Embryonic facial prominence (tissue), 1 donor: ENCODE results near the gene ARGFX.
A peak's percentile ranks its signal among the peaks of the same experiment; 100 is the strongest.
"Not testable (repeated sequence)": the region's sequence is repeated elsewhere in the genome, so short reads cannot be mapped to it uniquely, and the experiment has no call there.

Experiments used
- DNase-seq: peaks from one replicate; pipeline ENCODE4 v3.0.0-alpha.2; 2016; ENCODE audit errors: extremely low spot score

Gene ARGFX

DNA sequence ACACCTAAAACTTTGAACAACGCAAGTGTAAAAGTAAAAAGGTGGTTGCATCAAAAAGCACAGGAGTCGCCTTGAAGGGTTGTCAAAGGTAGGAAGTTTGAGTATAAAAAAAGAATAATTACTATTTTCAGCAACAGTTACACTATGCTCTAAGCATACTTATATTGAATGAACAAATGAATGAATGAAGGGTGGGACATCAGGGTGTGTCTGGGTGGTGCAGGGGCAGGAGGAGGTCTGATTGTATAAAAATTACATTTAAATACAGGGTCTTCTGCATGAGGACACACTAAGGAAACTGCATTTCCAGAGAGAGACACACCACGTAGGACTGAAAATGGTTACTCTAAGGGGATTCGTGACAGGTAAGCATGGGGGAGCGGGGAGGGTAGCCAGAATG is at the start of gene ARGFX:
Gene ARGFX, plus strand, starts transcription at position 301 of the 400 bp plus-strand sequence. CDS start 2,765 bp downstream, outside the sequence.
- DNase-seq, result no peak

DNA sequence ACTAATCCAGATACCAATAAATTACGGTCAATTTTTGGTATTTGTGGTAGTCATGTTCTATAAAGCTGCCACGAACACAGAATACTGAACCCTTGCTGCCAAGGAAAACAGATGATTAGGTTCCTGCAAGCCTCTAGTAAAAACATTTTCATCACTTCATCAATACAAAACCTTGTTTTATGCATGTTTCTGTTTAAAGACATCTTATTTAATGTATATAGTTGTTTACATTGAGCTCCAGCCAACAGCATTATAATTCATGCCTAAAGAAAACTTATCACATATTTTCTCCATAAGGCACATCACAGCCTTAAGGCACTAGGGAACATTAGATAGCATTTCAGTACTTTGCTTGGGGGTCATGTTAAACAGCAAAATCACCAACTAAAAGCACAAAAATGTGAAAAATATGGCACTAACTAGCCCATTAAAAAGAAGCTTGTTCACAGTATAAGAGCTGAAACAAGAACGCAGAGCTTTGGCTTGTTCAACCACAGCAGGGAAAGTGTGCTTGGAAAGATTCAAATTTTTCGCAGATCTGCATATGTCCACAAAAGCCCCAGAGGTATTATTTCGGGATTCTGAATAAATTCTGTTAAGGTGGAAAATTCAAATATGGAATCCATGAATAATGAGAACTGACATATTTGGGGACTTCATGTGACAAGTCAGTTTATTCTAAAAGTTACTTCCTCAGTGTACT is 49.6 kb upstream of the ARGFX start:
- DNase-seq, result no peak

DNA sequence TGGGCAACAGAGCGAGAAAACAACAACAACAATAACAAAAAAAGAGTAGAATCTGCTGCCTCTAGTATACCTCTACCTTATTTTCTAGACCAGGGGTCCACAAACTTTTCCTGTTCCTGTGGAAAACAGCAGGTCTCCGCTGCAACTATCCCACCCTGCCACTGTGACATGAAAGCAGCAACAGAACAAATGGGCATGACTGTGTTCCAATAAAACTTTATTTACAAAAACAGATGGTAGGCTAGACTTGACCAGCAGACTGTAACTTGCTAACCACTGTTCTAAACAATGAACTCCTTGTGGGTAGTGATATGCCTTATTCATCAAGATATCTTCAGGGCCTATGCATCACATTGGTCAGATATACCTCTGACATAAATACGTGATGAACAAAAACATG is 47.2 kb upstream of the ARGFX start:
- no peak for DNase-seq

DNA sequence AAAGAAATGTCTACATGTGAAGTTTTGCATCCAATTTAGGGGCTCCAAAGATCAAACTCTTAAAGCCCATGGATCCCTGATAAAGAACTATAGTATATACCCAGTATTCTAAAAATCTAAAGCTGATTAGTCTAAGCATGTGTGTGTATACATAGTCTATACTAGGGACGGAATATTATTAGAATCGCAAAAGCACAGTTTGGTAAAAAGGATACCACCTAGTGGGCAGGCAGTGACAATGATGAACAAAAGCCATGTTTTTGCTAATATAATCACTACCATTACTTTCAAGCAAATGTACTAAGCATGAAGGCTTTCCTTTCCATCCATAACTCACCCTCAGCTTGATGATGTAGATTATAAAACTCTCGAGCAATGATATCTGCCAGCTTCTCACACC is 38.4 kb upstream of the ARGFX start:
- DNase-seq, result no peak

DNA sequence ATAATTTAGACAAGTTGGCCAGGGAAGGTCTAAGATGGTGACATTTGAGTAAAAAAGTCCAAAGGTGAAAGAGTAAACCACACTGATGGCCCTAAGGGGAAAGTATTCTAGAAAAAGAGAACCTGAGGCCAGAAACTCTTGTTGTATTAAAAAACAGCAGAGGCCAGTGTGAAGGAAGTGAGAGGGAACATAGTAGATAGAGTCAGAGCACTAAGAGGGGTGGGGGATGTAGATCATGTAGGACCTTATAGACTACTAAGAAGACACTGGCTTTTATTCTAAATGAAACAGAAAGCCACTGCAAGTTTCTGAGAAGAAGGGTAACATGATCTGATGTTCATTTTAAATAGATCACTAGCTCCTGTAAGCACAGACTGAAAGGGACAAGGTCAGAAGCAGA is 36.5 kb upstream of the ARGFX start:
- DNase-seq, result no peak

DNA sequence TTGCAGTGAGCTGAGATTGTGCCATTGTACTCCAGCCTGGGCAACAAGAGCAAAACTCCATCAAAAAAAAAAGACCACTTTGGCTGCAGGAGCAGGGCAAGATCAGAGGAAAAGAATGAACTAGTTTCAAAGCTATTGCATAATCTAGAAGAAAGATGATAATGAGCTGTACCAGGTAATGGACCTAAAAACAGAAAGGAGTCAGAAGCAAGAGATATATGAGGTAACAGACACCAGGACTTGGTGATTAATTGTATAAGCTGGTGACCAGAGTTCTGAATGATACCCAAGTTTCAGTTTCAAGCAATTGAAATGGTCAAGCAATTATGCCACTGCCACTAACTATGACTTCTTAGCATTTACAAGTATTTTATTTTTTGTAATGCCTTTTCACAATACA is 24.8 kb upstream of the ARGFX start:
- no peak for DNase-seq

DNA sequence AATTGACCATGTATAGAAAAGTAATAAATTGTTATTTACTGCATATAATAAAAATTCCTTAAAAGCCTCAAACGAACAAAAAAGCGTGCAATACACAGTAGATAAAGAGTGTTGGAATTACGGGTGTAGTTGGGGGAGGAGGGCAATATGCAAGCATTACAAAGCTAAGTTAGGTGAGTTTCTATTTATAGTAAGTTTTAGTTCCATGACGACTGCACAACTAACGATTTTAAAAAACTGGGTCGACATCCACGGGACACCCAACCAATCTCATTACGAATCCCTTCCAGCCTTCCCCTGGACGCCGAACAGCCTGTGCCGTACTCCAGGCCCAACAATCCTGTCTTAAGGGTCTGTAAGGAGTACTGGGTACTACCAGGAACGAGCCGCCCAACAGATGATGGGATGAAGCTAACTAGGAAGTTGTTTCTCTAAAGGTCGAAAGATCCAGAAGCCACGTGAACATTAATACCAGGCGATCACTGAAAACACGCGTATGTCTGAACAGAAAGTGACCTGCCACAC is 22.6 kb upstream of the ARGFX start:
- no peak for DNase-seq

DNA sequence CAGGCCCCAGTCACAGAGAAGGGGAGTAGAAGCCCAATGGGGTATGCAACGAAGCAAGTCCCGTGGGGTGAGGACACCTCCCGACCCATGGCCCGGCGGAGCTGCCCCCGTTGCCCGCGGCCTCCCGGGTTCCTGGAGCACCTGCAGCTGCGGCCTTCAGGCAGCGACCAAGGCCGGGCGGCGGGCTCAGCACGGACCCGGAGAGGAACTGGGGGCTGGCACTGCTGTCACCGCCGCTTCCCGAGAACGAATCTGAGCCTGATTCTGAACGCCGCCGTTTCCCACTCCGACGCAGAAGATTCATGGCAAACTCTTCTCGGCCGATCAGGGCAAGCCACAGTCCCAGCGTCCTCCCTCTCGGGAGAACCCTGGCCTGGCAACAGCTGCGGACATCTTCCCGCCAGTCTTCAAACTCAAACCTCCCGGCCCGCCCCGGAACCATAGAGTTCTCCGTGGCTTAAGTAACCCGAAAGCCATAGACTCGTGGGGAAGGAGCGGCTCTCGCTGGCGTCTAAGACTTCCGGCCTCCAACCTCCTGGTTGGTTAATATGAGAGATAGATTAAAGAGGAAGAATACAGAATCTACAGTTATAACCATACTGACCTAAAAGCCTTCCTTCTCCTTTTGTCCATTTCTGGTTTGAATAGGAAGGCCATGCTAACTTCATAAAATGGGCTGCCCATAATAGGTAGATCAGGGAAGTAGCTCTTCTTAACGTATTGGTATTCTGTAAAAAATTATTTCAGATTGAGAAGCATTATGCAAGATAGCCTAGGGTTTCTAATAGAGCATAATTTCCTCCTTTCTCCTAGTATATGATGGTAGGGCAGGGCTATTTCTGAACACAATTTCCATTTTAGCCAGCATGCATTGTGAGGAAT is 21.9 kb upstream of the ARGFX start, which contains the start of gene POLQ:
Gene POLQ, minus strand, starts transcription at position 415 of the 882 bp plus-strand sequence. Its CDS starts 111 bp downstream, at position 304.
- peak; percentile 85 for DNase-seq

DNA sequence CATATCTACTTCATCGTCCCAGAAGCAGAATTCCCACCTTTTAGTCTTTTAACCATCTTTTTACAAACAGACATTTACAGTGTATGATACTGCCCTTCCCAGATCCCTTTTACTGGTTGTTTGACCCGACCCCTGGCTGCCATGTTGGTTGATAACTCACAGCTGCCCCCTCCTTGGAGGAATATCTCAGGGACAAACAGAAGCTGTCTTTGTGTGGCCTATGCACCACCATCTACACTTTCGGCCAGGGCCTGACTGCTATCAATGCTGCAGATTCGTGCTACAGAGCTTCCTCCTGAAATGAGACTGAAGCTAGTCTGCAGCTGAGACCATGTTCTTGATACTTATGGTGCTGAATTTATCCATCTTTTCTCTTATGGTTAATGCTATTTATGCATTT is 15.4 kb upstream of the ARGFX start:
- no peak for DNase-seq

DNA sequence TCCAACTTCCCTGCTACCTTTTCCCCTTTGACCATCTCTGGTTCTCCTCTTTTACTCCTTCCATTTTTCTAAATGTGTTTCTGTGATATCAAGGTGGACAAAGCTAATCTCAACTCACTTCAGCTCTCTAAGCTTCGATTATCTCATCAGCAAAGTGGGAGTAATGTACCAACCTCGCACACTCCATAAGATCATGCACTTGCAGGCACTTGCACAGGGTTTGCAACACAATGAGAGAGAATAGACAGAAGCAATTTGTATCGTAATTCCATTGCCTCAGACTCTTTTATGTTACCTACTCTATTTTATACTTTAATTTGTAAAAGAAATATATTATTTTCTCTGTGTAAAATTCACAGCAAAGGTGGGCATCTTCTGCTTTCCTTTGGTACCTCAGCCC is 15.0 kb upstream of the ARGFX start:
- DNase-seq, result no peak

DNA sequence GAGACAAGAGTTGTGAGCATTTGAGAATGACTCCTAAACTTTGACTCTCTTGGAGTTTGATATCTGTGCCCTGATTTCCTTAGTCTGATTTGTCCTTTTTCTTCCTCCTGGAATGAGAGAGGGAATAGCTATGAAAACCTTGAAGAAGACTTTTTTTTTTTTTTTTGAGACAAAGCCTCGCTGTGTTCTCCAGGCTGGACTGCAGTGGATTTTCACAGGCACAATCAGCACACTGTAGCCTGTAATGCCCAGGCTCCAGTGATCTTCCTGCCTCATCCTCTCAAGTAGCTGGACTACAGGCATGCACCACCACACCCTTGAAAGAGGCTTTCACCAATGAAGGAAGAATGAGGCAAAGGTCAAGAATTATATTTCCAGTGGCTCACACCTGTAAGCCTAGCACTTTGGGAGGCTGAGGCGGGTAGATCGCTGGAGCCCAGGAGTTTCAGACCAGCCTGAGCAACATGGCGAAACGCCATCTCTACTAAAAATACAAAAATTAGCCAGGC is 10.3 kb upstream of the ARGFX start:
- DNase-seq, result no peak

DNA sequence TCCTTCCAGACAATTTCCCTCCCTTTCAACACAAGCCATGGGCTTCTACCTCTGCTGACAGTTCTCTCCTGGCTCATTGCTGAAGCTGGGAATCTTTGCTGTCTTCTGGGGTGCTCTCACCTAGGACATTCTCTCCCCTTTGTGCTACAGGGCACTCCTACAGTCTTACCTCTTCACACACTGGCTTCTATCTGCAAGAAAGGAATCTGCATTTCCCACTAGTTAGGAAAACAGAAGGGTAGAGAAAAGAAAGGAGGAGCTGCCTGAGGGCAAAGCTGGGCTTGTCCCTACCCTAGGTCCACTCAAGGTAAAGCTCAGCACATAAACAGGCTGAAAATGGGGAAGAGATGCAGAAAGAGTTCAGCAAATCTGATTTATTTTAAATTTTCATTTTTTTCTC is 5.6 kb upstream of the ARGFX start:
- DNase-seq, result no peak

DNA sequence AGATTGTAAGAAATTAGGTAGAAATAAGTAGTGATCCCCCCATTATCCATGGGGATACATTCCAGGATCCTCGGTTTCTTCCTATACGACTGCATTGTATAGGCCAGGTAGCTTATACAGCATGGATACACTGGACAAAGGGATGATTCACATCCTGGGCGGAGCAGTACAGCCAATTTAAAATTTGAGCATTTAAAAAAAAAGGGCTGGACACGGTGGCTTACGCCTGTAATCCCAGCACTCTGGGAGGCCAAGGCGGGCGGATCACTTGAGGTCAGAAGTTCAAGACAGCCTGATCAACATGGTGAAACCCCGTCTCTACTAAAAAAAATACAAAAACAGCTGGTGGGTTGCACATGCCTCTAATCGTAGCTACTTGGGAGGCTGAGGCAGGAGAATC is 976 bp upstream of the ARGFX start:
- DNase-seq, result no peak

DNA sequence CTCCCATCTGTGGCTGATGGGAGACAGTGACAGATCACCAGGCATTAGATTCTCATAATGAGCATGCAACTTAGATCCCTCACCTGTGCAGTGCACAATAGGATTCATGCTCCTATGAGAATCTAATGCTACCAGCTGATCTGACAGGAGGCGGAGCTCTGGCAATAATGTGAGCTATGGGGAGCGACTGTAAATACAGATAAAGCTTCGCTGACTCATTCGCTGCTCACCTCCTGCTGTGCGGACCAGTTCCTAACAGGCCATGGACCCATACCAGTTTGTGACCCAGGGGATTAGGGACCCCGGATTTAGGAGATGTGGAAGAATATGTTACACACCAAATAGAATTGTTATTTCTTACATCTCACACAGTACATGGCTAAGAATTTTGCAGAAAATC is 6.7 kb downstream of the ARGFX start:
- DNase-seq, result no peak

DNA sequence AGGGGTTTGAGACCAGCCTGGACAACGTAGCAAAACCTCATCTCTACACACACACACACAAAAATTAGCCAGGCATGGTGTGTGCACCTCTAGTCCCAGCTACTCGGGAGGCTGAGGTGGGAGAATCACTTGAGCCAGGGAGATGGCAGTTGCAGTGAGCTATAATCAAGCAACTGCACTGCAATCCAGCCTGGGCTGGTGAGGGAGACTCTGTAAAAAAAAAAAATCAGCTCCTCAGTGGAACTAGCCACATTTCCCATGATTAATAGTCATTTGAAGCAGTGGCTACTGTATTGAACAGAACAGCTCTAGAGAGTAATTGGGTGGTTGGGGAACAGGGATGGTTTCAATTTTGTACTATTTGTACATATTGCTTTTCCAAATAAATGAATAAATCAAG is 13.9 kb downstream of the ARGFX start:
- DNase-seq, result no peak

DNA sequence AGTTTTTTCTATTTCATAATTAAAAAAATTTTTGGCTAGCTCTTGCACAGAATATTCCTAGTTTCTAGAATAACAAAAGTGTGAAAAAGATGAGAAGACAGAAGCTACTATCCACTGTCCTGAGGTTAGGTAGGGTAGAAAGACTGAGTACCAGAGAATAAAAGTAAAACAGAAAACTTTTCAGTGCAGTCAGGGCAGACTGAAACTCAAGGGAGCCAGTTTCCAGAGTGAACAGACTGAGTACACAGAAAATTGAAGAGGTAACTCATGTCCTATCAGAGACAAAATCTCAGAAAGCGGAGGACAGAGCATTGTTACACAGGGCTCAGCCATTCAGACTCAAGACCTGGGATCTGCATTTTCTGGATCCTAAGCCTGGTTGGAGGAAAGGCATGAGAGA is 16.7 kb downstream of the ARGFX start:
- DNase-seq, result no peak

DNA sequence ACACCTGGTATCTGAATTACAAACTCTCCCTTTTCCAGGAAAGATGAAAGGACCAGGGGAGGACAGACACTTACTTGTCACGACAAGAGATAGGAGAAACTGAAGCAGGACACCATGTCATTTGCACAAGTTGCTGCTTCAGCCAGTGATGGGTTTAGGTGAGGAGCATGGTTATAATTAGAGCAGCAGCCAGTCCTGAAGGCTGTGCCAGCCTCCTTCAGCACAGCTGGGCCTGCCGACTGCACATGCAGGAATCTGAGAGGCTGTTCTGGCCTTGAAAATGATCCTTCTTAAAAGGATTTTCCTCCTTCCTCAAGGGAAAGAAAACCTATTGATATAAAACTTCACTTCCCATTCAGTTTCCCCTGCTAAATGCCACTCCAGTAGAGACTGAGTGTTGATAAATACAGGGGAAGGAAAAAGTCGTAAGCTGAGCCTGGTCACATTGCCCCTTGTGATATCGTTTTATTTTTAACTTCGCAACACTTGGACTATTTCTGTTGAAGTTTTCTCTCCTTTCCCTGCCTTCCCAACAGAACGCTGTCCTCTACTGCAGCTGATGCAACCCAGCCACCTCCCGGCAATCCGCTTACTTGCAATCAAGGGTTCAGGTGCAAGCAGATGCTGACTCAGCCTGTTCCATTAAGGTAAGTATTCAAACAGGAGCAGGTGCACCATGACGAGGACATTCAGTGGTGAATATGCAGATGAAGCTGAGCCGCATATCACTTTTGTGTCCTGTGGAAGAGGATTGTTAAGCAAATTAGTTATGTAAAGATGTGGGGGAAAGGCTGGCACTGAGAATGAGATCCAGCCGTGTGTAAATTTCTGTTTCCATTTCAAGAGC is 25.3 kb downstream of the ARGFX start, which contains the start of gene FBXO40:
Gene FBXO40, plus strand, starts transcription at position 524 of the 847 bp plus-strand sequence. CDS start 27,197 bp downstream, outside the sequence.
- DNase-seq, result no peak

DNA sequence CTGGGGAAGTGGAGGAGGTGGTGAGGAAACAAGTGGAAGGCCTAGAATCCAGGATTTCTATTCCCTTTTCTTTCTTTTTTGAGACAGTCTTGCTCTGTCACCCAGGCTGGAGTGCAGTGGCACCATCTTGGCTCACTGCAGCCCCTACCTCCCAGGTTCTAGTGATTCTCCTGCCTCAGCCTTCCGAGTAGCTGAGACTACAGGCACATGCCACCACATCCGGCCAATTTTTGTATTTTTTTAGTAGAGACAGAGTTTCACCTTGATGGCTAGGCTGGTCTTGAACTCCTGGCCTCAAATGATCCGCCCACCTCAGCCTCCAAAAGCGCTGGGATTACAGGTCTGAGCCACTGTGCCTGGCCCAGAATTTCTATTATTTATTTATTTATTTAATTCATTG is 26.1 kb downstream of the ARGFX start:
- not testable (repeated sequence) for DNase-seq

DNA sequence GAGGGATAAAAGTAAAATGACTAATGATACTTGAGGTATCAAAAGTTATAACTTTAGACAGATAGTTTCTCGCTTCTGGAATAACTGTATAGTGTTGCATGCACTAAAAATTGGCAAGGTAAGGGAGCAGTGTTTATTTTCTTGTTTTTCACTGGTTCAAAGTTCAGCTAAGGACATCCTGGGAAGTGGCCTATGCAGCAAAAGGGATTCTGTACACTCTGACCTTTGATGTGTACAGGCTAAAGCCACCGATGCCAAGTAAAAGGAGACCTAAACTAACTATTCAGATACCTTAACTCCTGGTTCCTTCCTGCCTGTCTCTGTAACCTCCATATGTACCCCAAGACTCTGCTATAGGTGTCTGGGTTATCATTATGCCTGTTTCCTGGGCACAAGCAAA is 27.1 kb downstream of the ARGFX start:
- no peak for DNase-seq

DNA sequence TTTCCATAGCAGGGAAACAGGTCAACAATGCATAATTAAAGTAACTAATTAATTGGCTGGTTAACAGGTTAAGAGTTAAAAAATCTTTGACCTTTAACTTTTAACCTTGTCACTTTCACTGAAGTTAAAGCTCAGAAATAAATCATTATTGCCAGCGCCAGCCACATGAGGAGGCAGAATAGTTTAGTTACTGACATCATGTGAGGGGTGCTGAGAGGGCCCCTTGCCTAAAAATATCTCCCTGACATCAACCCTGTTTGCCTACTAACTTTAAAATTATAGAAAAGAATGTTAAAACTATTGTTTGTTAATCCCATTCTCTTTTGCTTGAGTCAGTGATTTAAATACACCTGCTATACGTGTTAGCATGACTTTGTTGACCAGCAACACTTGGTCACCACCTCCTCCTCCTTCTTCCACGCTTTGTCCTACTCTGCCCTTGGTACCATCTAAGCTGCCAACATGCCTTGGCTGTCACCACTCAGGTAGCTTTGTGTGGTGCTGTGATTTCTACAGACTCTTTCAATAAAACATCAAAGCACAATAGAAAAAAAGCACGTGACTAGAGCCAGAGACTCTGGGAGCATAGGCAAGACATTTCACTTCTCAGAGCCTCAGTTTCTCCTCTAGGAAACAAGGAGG is 28.1 kb downstream of the ARGFX start:
- no peak for DNase-seq

DNA sequence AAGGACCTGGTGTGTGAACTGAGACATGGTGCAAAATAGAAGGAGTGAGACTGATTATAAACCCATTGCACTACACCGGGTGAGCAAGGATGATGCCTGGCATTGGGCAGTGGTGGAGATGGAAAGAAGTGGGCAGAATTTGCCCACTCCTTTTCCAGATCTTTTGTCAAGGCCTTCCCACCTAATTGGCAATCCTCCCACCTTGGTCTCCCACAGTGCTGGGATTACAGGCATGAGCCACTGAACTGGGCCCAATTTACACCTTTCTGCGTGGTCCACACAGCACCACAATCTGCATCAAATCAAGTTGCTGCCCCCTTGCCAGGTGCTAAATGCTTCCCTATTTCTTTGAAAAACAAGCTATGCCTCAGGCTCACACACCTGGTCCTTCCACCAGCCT is 30.8 kb downstream of the ARGFX start:
- no peak for DNase-seq
